ENCODE results near the gene IGLON5. TPM values are rescaled to one million over a fixed set of nuclear protein-coding genes. Genes with fewer than 3 reads are reported as not detected.

Gene IGLON5
- total RNA-seq (2014; rRNA removed; shearing (Covaris generic)) (not detected in 2 replicates), total RNA-seq (2022) (not detected in 2 replicates), Bru-seq, nascent RNA (not detected), BruChase-seq, experiment 1, labeled RNA remaining after a 6-hour chase (not detected), BruChase-seq, experiment 2, labeled RNA remaining after a 2-hour chase (not detected)
- long read RNA-seq, result 0 reads

DNA sequence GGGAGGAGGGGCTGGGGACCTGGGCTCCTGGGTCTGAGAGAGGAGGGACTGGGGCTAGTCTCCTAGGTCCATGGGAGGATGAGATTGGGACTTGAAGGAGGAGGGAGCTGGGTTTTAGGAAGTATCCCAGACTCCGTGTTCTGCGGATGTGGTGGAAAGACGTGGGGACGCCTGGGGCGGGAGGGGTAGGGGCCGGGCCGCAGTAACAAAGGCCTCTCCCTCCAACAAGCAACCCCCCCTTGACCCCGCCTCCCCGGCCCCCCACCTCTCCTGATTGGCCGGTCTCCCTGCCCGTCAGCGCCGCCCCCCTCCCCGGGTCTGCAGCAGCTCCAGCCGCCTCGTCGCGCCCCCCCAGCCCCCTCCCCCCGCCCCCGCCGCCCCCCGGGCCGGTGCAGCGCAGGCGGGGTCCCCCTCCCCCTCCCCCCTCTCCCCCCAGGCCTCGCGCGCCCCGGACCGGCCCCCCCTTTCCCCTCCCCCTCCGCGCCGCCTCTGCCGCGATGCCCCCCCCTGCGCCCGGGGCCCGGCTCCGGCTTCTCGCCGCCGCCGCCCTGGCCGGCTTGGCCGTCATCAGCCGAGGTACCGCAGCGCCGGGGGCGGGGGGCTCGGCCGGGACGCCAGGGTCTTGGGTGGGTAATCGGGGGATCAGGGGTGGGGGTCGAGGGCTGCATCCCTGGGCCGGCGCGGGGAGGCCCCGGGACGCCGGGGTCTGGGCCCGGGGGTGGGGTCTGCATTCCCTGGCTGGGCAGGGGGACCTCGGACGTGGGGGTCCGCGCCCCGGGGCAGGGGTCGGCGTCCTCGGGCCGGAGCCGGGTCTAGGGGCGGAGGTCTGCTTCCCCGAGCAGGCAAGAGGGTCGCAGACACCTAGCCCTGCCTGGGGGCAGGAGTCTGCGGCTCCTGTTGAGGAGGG, at the start of gene IGLON5:
IGLON5 (plus strand) TSS at position 294 of the 907 bp plus-strand sequence; CDS start at position 498, 204 bp downstream.
- intact Hi-C loops (cut with micrococcal nuclease; ENCODE audit: unreplicated experiment), result no loop called here
- no peak for DNase-seq (ENCODE audit: low spot score)
- H3K79me2 ChIP-seq (ENCODE audit: insufficient read depth, low read depth, low read length), result no peaks in the 10 kb centered on the region
- H3K27ac ChIP-seq (ENCODE audit: low read depth, low read length, poor library complexity, severe bottlenecking), result no peak within 1 kb of the TSS
- CTCF ChIA-PET (ENCODE audit: unreplicated experiment), result no interaction called here
- POLR2A ChIA-PET, result no interaction called here
- no peak within 1 kb of the TSS for H3K4me3 ChIP-seq (ENCODE audit: low read depth, low read length, poor library complexity, severe bottlenecking)
- H3K9me2 ChIP-seq (ENCODE audit: insufficient read depth, low read length), result no peaks in the 10 kb centered on the region
- H4K20me1 ChIP-seq (ENCODE audit: insufficient read depth, low read length), result no peaks in the 10 kb centered on the region
- H3K4me2 ChIP-seq (ENCODE audit: low read length), result no peak within 1 kb of the TSS
- no peaks in the 10 kb centered on the region for H3K4me1 ChIP-seq (ENCODE audit: insufficient read depth, low read length, poor library complexity, severe bottlenecking)
- H3K9me3 ChIP-seq (ENCODE audit: low read length), result peaks cover 17% of the 10 kb centered on the region; the same call in 1 of the 2 replicates
- TF ChIP-seq, protein P1, sequence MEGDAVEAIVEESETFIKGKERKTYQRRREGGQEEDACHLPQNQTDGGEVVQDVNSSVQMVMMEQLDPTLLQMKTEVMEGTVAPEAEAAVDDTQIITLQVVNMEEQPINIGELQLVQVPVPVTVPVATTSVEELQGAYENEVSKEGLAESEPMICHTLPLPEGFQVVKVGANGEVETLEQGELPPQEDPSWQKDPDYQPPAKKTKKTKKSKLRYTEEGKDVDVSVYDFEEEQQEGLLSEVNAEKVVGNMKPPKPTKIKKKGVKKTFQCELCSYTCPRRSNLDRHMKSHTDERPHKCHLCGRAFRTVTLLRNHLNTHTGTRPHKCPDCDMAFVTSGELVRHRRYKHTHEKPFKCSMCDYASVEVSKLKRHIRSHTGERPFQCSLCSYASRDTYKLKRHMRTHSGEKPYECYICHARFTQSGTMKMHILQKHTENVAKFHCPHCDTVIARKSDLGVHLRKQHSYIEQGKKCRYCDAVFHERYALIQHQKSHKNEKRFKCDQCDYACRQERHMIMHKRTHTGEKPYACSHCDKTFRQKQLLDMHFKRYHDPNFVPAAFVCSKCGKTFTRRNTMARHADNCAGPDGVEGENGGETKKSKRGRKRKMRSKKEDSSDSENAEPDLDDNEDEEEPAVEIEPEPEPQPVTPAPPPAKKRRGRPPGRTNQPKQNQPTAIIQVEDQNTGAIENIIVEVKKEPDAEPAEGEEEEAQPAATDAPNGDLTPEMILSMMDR (conservative IDR thresholded peaks at IDR 0.05; ENCODE audit: low read length), result no peak
- TF ChIP-seq EZH2phosphoT487 (IDR thresholded peaks at IDR 0.05; ENCODE audit: borderline replicate concordance, low read depth, low read length), result no peak
- no peak within 1 kb of the TSS for H2AFZ ChIP-seq (ENCODE audit: low read length)
- no peaks in the 10 kb centered on the region for H3K36me3 ChIP-seq (ENCODE audit: insufficient read depth, low read length)
- no TSS peak for BruUV-seq (replicated peaks)

DNA sequence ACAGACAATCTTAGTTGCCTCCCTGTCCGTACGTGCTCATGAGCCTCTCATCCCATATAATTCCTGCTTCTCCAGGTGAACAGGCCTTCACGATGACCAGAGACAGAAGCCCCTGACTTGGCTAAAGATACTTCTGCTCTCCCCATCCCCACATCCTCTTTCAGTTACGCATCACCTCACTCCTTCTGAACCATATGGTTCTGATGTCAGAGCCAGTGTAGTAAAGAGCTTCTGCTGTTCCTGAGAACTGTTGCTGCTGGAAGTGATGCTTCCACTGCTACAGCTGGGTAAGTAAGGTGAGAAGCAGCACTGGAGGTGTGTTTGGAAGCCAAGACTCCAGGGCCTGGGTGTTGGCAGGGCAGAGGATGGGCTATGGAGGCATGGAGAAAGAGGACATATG, 47.6 kb upstream of the IGLON5 start:
- Histone ChIP-seq H4K20me1 (ENCODE audit: insufficient read depth, low read length) (no peaks in the 10 kb centered on the region), H3K79me2 (ENCODE audit: insufficient read depth, low read depth, low read length) (no peaks in the 10 kb centered on the region), H3K4me1 (ENCODE audit: insufficient read depth, low read length, poor library complexity, severe bottlenecking) (no peaks in the 10 kb centered on the region), H3K9me2 (ENCODE audit: insufficient read depth, low read length) (no peaks in the 10 kb centered on the region), H3K4me2 (ENCODE audit: low read length) (no peak overlapping the region), H3K9me3 (ENCODE audit: low read length) (no peaks in the 10 kb centered on the region), H3K36me3 (ENCODE audit: insufficient read depth, low read length) (no peaks in the 10 kb centered on the region), H2AFZ (ENCODE audit: low read length) (no peak overlapping the region), H3K27ac (ENCODE audit: low read depth, low read length, poor library complexity, severe bottlenecking) (no peak overlapping the region), H3K4me3 (ENCODE audit: low read depth, low read length, poor library complexity, severe bottlenecking) (no peak overlapping the region)
- DNase-seq (ENCODE audit: low spot score), result no peak
- ChIA-PET POLR2A (no interaction called here), CTCF (ENCODE audit: unreplicated experiment) (no interaction called here)
- no TSS peak for BruUV-seq (replicated peaks)
- intact Hi-C loops (cut with micrococcal nuclease; ENCODE audit: unreplicated experiment), result no loop called here
- no peak for TF ChIP-seq EZH2phosphoT487 (IDR thresholded peaks at IDR 0.05; ENCODE audit: borderline replicate concordance, low read depth, low read length)
- TF ChIP-seq, protein P1 (conservative IDR thresholded peaks at IDR 0.05; ENCODE audit: low read length), result no peak

DNA sequence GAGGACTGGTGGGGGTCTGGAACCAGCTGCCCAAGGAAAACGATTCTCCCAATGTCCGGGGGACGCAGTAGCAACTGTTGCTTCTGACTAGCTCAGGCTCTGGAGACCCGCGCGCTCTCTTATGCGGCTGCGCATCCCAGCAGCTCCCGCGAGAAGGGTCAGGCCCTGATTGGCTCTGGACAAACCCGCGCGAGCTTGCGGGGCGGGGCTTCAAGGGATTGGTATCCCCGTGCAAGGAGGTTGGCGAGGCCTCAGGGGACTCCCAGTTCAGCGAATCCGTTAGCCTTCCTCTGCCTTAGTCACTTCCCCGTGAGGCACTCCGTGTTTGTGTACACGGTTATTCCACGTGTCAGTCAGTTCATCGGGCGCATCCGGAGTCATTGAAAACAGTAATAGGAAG, 40.4 kb upstream of the IGLON5 start:
- Histone ChIP-seq H3K79me2 (ENCODE audit: insufficient read depth, low read depth, low read length) (no peaks in the 10 kb centered on the region), H3K4me1 (ENCODE audit: insufficient read depth, low read length, poor library complexity, severe bottlenecking) (no peaks in the 10 kb centered on the region), H3K9me3 (ENCODE audit: low read length) (no peaks in the 10 kb centered on the region), H2AFZ (ENCODE audit: low read length) (no peak overlapping the region), H3K4me2 (ENCODE audit: low read length) (no peak overlapping the region), H3K36me3 (ENCODE audit: insufficient read depth, low read length) (no peaks in the 10 kb centered on the region), H3K9me2 (ENCODE audit: insufficient read depth, low read length) (no peaks in the 10 kb centered on the region), H3K27ac (ENCODE audit: low read depth, low read length, poor library complexity, severe bottlenecking) (no peak overlapping the region), H3K4me3 (ENCODE audit: low read depth, low read length, poor library complexity, severe bottlenecking) (no peak overlapping the region), H4K20me1 (ENCODE audit: insufficient read depth, low read length) (no peaks in the 10 kb centered on the region)
- TF ChIP-seq, protein P1 (conservative IDR thresholded peaks at IDR 0.05; ENCODE audit: low read length), result no peak
- no peak for TF ChIP-seq EZH2phosphoT487 (IDR thresholded peaks at IDR 0.05; ENCODE audit: borderline replicate concordance, low read depth, low read length)
- ChIA-PET POLR2A (no interaction called here), CTCF (ENCODE audit: unreplicated experiment) (no interaction called here)
- DNase-seq (ENCODE audit: low spot score), result no peak
- no TSS peak for BruUV-seq (replicated peaks)
- intact Hi-C loops (cut with micrococcal nuclease; ENCODE audit: unreplicated experiment), result no loop called here

Measured in OCI-LY7 (cell line).